DMS114 treated with DMSO at 0.1 percent for 48 hours (cell line): ENCODE measurements around the gene NUDT15.
"Not testable (repeated sequence)": the region's sequence is repeated elsewhere in the genome, so short reads cannot be mapped to it uniquely, and the experiment has no call there.

Experiments used
- DNase-seq: peaks from one replicate; lab custom pipeline; 2025; ENCODE audit not compliant: unreplicated experiment; lab: John Stamatoyannopoulos, UW

The NUDT15 gene

DNA sequence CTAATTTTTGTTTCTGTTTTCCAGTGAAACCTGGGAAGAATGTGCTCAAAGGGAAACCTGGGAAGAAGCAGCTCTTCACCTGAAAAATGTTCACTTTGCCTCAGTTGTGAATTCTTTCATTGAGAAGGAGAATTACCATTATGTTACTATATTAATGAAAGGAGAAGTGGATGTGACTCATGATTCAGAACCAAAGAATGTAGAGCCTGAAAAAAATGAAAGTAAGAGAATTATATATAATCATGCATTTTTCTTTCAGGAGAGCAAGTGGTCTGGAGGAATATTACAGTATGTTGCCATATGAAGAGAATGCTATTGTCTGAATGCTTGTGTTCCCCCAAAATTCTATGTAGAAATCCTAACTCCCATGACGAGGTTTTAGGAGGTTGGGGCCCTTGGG is 3.4 kb downstream of the NUDT15 start:
- DNase-seq = no peak

GRCh38 chr13:48042894-48043293 is 5.4 kb downstream of the NUDT15 start:
- DNase-seq = no peak

DNA sequence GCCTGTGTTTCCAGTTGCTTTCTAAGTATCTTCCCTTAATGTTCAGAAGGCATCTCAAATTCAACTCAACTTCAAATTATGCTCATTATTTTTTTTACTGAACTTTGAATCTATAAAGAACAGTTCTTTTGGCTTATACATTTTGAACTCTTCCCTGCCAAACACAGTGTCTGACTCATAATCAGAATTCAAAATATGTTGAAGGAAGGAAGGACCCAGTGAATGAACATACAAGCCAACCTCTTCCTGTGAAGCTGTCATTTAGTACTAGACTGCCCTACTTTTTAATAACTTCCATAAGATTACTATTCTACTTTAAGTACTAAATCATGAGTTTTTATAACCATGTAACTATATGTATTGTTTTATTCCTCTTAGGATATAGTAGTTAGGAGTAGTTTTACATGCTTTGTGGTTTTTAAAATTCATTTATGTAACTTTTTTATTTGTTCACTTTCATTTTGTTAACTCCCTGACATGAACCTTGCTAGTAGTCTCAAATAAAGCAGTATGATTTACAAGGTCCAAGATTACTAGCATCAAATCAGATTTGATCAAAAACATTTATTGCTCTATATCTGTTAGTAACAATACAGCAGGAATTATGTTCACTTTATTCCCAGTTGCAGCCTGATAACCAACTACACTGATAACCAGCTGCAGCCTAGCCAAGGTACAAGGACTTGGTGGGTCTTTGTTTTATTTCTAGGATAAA is 6.4 kb downstream of the NUDT15 start:
- no peak for DNase-seq

GRCh38 chr13:48050550-48050949 is 13.0 kb downstream of the NUDT15 start:
- no peak for DNase-seq

DNA sequence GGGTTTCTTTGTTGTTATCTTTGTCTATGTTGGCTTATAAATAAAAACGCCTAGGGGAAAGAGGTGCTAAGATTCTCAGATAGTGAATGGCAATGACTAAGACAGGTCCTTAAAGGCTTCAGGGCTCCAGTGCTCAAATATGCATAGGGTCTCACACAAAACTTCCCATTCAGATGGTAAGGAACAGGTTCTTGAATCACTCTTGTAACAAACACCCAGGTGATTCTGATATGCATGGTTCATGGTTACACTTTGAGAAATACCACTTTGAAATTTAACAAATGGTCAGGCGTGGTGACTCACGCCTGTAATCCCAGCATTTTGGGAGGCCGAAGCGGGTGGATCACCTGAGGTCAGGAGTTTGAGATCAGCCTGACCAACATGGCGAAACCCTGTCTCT is 17.1 kb downstream of the NUDT15 start:
- no peak for DNase-seq

GRCh38 chr13:48055712-48056111 is 18.2 kb downstream of the NUDT15 start:
- DNase-seq = no peak

DNA sequence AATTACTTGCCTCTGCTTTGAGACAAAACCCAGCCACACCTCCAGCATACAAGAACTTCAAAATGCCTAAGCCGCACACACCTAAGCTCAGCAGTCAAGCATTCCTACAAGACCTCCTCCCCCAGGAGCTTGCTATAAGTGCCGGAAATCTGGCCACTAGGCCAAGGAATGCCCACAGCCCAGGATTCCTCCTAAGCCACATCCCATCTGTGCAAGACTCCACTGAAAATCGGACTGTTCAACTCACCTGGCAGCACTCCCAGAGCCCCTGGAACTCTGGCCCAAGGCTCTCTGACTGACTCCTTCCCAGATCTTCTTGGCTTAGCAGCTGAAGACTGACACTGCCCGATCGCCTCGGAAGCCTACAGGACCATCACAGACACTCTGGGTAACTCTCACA is 21.0 kb downstream of the NUDT15 start:
- not testable (repeated sequence) for DNase-seq

GRCh38 chr13:48059951-48060350 is 22.4 kb downstream of the NUDT15 start:
- DNase-seq = not testable (repeated sequence)

- no peak for DNase-seq
These were observed 28.9 kb downstream of the NUDT15 start for GRCh38 chr13:48066310-48066989.

DNA sequence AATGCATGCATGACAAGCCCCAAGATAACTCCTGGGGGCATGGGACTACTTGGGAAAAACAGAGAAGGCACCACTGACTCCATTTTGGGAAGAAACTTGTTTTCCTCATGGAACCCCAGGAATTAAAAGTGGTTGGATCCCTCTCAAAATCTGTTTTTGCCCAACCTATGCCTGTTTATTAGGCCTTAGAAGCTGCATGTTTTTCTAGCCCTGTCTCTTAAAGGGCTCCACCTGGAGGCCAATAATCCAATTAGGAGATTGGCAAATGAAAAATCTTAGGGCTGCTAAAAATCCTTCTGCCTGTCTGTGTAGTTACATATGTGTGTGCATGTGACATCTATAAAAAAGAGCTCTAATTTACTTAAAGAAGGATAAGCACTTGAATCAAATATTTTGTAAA is 30.5 kb downstream of the NUDT15 start:
- DNase-seq = no peak

DNA sequence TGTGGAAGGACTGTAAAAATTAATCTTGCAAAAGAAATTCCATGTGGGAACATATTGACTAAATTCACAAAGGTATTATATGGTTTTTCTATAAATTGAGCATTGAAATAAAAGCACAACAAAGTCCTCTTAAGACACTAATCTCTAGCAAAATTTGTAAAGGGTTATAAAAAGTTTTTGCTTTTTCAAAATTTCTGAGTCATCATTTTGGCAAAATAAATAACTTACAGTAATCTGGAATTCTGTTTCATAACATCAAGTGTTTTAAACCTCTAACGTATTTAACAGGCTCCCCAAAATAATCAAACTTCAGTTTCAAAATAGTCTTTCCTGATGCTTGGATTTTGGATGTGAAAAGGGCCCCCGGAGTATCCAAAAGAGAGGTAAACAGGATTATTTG is 31.4 kb downstream of the NUDT15 start:
- no peak for DNase-seq

- no peak for DNase-seq
These were observed 32.0 kb downstream of the NUDT15 start for GRCh38 chr13:48069573-48069972.

DNA sequence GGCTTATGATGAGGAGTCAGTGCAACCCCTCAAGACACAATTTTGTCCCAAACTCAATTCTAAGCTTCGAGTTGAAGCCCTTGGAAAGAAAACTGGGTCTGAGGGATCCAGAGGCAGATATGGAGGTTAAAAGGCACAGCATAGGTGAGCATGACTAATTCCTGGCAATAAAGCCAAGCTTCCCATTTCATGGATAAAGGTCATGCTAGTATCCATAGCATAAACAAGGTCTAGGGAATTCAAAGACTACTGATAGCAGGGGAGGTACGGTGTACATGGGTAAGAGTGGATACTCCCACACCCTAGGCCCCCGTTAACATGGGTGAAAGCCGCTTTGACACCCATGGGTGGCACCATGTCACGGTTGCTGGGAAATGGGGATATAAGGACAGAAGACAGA is 33.4 kb downstream of the NUDT15 start:
- no peak for DNase-seq

- no peak for DNase-seq
These were observed 34.8 kb downstream of the NUDT15 start for GRCh38 chr13:48072304-48072703.

DNA sequence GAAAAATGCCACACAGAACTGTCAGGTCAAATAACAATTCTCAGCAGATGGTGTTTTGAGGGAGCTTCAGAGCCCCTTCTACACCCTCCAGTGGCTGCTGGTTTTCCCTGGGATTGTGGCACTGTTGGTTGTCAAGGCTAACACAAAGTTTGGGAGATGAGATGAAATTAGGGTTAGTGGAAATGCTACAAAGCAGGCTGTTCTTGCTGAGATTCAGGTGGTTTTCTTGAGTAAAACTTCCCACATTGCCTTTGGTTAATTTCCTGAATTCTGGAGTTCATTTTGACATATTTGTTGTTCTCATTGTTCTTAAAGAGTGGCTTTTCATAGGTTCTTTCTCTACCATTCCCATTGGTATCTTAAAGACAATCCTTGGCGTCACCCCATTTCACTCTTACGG is 35.3 kb downstream of the NUDT15 start:
- DNase-seq = no peak

- no peak for DNase-seq
These were observed 36.5 kb downstream of the NUDT15 start for GRCh38 chr13:48074006-48074405.

DNA sequence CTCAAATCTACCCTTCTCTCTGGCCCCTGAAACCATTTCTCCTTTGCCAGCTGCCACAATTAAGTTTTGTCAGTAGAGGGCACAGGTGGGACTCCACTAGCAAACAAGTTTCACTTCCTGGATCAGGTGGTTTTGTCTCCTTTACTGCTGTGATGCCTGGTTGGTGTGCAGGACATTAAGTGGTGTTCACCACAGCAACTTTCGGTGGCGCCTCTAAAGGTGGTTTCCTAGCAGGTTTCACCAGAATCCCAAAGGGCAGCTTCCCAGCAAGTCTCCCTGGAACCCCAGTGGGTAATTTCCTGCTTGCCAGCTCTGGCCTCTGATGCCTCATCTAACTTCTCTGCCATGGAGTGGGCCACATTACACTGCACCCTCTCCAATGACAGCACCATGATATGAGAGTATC is 40.7 kb downstream of the NUDT15 start:
- no peak for DNase-seq

- no peak for DNase-seq
These were observed 44.2 kb downstream of the NUDT15 start for GRCh38 chr13:48081739-48082138.

DNA sequence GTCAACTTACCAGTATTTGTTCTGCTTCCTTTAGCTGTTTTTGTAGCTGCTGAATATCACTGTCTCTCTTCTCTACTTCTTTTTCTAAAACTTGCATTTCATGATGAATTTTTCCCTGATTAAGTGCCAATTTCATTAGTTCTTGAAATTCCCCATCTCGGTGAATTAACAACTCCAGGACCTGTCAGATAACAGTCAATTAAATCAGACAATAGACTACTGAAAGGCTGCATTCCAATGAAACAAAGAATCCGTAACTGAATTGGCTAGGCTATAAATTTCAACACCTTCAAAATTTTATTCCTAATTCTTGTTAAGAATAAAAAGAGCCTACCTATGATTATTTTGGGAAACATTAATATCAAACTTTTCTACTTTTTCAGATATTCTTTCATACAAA is 48.7 kb downstream of the NUDT15 start:
- DNase-seq = no peak

- DNase-seq = no peak
These were observed 56.1 kb downstream of the NUDT15 start for GRCh38 chr13:48093588-48093987.

DNA sequence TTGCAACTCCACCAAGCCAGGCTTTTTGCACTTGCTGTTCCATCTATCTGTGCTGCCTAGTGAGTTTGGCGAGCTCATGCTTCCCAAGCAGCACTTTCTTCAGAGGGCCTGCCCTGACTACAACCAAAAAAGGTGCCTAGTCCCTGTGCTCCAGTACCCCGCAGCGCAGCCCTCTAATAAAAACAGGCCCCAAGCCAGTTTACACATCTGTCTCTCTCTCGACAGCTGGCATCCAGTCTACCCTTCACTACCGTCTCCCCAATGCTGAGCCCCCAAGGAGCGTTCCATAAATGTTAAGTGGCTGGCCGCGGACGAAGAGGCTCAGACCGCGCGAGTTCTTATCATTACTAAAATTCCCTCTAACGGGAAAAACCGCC is 56.9 kb downstream of the NUDT15 start:
- DNase-seq = no peak

DNA sequence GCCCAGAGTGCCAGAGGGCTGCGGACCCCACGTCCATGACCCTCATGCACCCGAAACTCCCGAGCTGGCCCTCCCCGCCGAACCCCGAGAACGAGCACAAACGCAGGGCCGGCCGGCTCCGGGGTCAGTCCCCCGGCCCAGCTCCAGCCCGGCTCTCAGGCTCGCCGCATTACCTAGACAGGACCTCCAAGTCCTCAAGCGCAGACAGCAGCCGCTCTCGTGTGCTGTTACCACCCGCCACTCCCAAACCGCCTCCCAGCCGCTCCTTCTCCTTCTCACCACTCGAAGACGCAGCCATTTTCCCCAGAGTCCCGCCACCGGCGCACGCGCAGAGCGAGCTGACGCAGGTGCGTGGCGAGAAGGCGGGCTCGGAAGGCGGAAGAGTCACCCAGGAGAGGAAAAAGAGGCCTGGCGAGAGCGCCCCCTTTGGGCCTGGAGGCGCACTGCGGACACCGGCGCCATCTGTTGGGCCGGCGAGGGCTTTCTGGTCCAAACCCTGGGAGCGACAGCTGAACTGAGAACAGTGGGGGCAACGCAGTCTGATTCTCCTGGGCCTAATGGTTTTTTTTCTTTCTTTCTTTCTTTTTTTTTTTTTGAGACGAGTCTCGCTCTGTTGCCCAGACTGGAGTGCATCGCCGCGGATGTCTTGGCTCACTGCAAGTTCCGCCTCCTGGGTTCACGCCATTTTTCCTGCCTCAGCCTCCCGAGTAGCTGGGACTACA is 57.4 kb downstream of the NUDT15 start, which contains the start of gene MED4:
Gene MED4, minus strand, starts transcription at position 324 of the 722 bp plus-strand sequence. Its CDS starts 26 bp downstream, at position 298.
- peak; percentile 76 for DNase-seq
